Measurements from ENCODE around the gene HPSE2.

DNA sequence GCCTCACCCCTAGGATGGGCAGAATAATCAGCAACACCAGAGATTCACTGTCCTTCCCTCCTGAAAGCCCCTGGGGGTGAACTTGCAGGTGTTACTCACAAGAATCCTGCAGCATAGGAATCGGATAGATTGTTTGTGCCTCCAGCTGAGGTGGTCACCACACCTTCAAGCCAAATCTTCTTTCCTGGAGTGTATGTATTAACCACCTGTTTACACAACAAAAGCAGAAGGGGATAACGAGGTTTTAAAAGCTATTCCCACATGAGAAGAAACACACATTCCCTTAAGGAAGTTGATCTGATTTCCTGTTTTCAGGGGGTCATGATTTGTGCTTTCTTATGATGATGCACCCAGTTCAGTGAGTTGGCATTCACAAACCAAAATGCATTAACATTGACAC is 615.1 kb downstream of the HPSE2 start:
- TF ChIP-seq, protein P1, sequence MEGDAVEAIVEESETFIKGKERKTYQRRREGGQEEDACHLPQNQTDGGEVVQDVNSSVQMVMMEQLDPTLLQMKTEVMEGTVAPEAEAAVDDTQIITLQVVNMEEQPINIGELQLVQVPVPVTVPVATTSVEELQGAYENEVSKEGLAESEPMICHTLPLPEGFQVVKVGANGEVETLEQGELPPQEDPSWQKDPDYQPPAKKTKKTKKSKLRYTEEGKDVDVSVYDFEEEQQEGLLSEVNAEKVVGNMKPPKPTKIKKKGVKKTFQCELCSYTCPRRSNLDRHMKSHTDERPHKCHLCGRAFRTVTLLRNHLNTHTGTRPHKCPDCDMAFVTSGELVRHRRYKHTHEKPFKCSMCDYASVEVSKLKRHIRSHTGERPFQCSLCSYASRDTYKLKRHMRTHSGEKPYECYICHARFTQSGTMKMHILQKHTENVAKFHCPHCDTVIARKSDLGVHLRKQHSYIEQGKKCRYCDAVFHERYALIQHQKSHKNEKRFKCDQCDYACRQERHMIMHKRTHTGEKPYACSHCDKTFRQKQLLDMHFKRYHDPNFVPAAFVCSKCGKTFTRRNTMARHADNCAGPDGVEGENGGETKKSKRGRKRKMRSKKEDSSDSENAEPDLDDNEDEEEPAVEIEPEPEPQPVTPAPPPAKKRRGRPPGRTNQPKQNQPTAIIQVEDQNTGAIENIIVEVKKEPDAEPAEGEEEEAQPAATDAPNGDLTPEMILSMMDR (conservative IDR thresholded peaks at IDR 0.05; ENCODE audit: low read depth in 2 of 2): no peak
- TF ChIP-seq EZH2phosphoT487 (IDR thresholded peaks at IDR 0.05; ENCODE audit: unreplicated experiment): no peak
- TF ChIP-seq CREB1 (CRISPR knock-in tag; IDR thresholded peaks at IDR 0.05; ENCODE audit: low read depth): no peak
- TF ChIP-seq, protein P2, sequence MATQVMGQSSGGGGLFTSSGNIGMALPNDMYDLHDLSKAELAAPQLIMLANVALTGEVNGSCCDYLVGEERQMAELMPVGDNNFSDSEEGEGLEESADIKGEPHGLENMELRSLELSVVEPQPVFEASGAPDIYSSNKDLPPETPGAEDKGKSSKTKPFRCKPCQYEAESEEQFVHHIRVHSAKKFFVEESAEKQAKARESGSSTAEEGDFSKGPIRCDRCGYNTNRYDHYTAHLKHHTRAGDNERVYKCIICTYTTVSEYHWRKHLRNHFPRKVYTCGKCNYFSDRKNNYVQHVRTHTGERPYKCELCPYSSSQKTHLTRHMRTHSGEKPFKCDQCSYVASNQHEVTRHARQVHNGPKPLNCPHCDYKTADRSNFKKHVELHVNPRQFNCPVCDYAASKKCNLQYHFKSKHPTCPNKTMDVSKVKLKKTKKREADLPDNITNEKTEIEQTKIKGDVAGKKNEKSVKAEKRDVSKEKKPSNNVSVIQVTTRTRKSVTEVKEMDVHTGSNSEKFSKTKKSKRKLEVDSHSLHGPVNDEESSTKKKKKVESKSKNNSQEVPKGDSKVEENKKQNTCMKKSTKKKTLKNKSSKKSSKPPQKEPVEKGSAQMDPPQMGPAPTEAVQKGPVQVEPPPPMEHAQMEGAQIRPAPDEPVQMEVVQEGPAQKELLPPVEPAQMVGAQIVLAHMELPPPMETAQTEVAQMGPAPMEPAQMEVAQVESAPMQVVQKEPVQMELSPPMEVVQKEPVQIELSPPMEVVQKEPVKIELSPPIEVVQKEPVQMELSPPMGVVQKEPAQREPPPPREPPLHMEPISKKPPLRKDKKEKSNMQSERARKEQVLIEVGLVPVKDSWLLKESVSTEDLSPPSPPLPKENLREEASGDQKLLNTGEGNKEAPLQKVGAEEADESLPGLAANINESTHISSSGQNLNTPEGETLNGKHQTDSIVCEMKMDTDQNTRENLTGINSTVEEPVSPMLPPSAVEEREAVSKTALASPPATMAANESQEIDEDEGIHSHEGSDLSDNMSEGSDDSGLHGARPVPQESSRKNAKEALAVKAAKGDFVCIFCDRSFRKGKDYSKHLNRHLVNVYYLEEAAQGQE (IDR thresholded peaks at IDR 0.05; ENCODE audit: unreplicated experiment): no peak

All from GM23338 (cell line).